HG02870 (cell line): ENCODE data around the gene VCL.

Experiments
- ATAC-seq: cut with Tn5 transposase; IDR thresholded peaks from one replicate; pipeline ENCODE4 v1.9.1; 2021; ENCODE audit warnings: mild to moderate bottlenecking, moderate library complexity; ENCODE audit not compliant: unreplicated experiment

Gene VCL

DNA sequence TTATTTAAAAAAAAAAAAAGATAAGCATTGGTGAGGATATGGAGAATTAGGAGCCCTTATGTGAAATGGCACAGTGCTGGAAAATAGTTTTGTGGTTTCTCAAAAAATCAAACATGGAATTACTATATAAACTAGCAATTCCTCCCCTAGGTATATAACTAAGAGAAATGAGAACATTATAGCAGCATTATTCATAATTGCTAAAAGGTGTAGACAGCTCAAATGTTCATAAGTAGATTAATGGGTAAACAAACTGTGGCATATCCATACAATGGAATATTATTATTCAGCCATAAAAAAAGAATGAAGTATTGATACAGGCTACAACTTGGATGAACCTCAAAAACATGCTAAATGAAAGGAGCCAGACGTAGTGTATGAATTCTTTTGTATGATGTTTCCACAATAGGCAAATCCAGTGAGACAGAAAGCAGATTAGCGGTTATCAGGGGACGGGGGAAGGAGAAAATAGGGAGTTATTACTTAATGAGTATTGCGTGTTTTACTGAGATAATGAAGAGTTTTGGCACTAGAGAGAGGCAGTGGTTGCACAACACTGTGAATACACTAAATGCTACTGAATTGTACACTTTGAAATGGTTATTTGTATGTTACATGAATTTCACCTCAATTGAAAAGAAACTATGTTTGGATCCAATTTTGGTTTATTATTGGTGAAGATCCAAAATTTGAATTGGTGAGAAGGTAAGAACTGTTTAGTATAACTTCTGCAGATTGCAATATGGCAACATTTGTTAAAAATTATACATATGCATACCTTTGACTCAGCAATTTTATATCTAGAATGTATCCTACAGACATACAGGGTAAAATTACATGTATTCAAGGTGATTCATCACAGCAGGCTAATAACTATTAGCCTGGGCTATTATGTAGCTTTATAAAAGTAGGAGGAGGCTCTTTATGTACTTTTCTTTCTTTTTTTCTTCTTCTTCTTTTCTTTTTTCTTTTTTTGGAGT is 69.7 kb downstream of the VCL start:
- ATAC-seq, result no peak

DNA sequence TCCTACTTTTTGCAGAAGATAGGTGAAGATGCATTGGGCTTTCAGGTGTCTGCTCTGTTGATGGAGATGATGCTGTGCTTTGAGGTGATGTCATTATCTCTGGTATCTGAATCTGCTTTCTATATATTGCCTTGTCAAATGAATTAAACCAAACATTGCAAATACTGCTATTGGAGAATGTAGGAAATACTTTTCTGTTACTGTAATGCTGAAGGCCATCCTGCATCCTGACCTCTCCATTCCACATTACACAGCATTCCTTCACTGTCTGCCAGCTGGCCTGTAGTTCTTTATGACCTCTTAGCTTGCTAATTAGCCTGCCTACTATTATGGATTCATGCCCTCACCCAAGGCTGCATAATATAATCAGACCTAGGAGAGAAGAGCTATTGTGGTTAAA is 73.2 kb downstream of the VCL start:
- no peak for ATAC-seq

DNA sequence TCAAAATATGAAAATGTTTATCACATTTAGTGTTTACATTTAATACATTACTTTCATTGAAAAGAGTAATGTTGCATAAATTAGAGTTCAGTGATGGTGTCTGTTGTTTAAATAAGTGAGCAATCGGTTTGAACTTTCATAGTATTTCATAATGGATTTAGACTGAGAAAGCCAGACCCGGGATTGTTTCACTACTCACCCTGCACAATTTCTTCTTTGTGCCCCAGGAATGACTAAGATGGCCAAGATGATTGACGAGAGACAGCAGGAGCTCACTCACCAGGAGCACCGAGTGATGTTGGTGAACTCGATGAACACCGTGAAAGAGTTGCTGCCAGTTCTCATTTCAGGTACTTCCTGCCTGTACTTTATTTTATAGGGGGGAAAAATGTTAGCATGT is 74.6 kb downstream of the VCL start:
- no peak for ATAC-seq

DNA sequence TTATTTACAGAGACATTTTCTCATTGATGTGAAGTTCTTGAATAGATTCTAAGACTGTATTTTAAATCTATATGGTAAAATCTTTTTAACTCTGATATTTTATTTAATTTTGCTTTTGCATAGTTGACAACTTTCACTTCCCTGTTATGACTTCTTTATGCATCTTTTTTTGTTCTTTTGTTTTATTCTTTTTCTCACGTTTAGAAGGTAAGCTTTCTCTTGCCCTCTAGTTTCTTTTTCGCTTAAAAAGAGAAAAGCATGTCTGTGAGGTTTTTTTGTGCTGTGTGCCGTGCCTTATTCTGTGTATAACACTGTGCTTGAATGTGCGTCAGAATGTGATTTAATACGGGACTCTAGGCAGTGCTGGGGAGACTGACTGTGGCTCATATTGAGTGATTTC is 78.0 kb downstream of the VCL start:
- no peak for ATAC-seq

DNA sequence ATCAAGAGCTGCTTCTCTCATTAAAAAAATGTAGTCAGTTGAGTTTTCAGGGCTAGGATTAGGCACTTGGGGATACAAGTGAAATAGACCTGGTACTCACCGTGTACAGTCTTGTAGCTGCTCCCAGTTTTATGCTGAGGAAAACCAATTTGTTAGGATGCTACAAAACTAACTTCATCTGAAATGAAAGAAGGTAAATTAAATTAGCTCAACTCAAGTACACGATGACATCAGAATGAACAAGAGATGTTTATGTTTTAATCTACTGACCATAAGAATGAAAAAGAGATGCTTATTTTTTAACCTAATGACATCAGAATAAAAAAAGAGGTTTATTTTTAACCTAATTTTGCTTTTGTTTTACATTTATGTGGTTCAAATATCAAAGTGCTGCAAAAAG is 79.0 kb downstream of the VCL start:
- ATAC-seq, result no peak

DNA sequence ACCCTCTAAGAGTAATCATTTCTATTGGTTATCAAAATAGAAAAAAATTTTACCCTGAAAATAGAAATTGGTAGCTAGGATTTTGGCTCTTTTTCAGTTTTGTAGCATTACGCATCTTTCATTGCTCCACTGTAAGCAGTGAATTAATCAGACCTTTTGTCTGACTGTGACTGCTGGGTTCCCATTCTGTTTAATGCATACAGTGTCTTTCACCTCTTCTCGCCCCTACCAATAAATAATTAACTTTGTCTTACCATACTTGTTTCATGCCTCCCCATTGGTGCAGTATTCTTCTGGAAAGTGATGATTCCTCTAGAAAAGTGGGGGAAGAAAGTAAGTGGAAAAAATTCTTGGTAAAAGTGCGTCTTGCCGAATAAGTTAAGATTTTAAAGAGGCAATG is 79.5 kb downstream of the VCL start:
- no peak for ATAC-seq

DNA sequence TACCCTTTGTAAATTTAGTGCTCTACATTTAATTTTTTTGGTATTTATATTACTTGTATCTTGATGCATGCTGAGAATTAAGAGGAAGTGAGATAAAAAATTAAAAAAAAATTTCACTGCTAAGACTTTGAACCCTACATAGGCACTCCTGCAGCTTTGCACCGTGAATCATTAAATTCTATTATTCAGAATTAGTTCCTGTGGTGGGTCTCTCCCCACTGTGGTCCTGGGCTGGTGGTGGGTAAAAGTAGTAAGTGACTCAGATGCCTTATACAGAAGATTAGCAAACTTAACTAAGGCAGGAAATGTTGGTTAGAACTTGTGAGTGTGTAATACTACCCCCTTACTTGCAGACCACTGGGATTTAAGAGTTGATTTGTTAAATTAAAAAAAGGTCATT is 80.1 kb downstream of the VCL start:
- ATAC-seq, result peak; percentile 63

DNA sequence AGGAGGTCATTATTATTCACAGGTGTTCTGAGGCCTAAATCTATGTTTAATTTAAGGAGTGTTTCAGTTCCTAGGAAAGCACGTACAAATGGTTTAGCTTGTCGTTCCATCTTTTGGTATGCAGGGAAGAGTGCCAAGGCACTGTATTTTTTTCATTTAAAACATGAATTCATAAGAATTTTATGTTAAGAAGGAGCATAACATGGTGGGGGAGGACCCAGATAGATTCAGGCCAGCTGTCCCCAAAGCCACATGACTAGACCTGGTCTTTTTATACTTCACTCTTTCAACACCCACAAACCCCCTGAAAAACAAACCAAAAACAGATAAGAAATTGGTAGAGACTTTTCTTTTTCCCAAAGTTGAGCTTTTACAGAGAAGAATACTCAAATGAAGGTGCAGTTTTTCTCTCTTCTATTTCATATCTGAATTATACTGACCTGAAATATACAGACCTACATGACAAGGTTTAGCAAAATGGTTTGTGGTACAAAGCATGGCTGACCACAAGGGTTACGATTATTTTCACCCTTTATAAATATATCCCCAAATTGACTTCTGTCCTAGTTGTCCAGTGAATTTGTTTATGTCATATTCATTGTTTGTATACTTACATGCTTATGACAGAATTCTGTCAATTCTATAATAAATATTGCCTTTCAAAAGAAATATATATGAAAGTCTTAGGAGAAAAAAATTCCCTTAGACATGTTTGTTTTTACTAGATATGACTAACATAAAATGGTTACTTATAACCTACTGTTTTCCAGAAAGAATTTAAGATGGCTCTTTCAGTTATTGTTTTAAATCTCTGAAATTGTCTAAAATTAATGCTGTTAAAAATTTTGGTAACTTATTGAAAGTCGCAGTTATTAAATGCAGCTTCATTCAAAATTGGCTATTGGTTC is 81.4 kb downstream of the VCL start:
- no peak for ATAC-seq

DNA sequence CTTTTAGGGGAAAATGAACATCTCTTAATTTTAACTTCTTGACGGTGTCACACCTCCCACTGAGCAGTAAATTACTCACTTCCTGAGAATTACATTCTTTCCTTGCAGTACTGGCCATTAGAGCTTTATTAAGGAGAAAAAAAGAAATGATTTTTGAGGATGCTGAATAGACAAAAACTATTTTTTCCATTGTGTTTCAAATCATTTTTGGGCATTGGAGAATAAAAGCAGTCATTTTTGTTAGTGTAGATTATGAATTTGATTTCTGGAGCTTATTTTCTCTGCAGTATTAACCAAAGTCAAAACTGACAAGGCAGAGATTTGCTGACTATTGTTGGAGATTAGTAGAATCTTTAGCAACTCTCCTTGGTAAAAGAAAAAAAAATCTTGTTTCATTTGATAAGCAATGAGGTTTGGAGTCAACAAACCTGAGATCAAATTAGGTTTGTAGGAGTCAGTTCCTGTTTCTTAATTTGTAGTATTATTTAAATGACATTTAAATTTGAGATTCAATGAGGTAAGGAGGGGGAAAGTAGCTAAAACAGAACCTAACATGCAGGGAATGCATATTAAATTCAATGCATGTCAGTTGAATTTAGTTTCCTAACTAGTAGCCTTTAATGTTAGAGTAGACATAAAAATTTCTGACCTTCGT is 82.1 kb downstream of the VCL start:
- ATAC-seq, result no peak

DNA sequence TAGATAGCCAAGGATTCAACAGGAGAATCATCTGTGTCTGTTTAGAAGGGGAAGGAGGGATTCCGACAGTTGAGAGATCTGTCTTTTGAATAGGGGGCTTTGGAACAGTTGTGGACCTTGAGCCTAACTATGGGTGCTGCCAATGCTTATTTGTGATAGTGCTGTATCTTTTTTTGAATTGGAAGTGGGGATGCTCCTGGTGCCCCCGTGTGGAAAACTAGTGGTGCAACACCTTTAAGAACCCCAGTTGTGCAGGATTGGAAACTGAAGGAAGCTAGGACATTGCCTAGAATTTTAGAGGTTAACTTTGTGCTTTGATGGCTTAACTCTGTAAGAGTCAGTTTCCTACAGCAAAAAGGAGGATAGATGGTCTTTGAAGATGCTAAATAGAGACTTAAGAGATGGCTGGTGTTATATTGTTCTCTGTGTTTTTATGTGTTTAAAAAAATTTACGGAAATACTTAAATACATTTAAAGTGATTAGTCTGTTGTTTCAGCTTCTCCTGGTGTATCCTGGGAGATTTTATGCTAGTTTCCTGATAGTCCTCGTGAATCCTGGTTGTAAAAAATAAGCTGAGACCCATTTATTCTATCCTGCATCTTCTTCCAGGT is 83.4 kb downstream of the VCL start:
- ATAC-seq, result no peak

DNA sequence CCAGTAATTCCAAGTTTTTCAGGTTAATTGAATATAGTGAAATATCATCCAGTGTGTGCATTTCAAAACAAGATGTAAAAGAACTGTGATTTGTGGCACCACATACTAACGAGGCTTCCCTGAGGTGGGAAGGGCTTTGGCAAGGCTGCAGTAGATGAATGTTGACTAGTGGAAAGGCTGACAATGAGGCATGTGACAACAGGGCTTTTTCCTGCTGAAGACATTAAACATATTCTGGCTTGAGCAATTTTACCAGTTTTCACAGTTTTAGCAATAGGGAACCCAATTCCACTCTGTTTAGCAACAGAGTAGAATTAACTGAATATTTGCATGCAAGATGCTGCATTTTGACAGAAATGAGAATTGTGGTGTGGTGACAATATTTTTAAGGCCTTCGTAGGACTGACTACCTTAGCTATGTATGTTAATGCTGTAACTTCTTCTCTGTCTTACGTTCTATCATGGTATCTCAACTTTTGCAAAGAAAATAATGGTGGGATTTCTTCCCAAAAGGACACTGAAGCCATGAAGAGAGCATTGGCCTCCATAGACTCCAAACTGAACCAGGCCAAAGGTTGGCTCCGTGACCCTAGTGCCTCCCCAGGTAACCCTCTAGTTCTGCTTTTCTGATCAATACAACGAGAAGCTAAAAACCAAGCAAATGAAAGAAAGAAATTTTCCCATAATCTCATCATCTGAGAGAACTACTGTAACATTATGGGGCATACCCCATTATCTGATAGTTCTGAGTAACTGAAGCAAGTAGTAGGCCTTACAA is 84.2 kb downstream of the VCL start:
- ATAC-seq, result no peak

DNA sequence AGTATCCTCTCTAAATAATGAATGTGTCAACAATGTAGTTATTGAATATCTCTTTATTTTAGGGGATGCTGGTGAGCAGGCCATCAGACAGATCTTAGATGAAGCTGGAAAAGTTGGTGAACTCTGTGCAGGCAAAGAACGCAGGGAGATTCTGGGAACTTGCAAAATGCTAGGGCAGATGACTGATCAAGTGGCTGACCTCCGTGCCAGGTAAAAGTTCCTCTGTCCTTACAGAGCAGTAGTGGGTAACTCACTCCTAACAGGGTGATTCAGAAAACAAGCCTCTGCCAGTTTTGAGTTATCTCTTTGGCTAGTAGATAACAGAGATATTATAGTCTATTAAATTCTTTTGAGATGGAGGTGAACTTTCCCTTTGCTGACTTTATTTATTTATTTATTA is 85.4 kb downstream of the VCL start:
- ATAC-seq, result no peak

DNA sequence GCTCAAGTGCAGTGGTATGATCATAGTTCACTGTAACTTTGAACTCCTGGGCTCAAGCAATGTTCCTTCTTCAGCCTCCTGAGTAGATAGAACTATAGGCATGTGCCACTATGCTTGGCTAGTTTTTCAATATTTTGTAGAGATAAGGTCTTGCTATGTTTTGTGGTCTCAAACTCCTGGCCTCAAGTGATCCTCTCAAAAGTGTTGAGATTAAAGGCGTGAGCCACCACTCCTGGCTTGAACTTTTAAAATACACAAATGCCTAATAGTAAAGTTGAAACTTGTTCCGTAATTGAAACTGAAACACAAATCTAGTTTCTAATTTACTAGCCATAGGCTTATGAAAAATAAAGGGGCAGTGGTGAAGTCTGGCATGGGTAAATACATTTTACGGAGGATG is 87.0 kb downstream of the VCL start:
- ATAC-seq, result peak; percentile 78

DNA sequence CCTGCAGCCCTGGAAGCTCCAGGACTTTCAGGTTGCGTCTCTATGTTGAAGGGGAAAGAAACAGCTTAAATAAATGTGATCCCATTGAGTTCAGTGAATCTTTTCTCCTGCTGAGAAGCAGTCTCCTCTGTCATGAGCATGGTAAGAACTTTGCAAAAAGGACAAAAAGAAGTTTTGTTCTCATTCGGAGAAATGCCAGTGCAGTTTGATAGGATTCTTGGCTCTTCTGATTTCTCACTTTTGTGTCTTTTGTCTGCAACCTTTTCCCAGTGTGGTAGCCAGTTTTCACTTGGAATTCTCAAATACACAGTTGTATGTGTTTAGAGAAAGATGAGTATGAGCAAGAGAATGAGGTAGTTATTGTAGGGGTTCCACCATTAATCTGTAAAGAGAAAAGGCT is 88.4 kb downstream of the VCL start:
- ATAC-seq, result no peak

DNA sequence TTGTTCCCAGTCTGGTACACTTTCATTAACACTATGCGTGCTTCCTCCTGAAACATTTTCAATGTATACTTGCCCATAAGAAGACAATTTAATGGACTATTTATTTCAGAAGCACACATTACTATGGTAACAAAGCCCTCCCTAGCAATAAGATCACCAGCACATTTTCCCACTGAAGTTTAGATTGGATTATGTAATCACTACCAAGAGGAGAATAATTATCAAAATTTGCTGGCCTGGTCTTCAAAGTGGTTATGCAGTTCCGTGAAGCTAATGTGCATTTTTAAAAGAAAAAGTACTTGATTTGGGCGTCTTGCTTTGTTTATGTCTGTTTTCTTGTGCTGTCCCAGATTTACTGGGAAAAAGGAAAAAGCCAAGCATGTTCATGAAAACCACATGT is 90.8 kb downstream of the VCL start:
- no peak for ATAC-seq

DNA sequence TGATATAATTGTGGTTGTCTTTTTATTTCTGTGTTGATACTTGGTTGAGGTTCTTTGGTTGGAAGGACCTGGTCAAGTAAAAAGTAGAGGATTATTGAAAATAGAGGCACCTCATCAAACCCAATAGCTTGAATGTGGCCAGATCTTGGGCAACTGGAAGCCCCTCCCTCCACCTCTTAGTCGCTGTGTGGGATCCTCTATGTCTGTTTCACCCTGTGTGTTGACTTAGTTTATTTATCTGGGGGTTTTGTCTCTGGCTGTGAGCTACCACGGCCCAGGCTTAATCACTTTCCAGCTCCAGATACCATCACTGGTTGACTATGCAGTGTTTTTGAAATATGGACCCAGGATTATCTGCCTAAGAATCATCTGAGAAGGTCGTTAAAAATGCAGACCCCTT is 94.5 kb downstream of the VCL start:
- ATAC-seq, result no peak

DNA sequence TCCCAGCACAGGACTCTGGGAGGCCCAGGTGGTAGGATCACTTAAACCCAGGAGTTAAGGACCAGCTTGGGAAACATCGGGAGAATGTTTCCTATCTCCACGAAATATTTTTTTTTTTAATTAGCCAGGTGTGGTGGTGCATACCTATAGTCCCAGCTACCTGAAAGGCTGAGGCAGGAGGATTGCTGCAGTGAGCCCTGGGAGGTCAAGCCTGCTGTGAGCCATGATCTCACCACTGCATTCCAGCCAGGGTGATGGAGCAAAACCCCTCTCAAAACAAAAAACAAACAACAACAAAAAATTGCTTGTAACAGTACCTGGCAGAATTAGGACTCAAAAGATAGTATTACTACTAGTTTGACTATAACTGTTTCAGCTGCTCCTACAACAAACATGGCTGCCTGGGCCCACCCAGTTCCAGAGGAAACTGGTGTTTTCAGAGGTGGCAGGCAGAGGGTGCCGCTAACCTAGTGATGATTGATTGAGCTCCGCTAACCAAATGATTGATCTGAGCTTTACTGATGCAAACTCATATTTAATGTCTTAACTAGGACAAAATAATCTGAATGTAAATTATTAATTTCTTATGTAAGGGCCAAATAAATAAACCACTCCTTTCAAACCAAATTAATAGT is 95.7 kb downstream of the VCL start:
- no peak for ATAC-seq

DNA sequence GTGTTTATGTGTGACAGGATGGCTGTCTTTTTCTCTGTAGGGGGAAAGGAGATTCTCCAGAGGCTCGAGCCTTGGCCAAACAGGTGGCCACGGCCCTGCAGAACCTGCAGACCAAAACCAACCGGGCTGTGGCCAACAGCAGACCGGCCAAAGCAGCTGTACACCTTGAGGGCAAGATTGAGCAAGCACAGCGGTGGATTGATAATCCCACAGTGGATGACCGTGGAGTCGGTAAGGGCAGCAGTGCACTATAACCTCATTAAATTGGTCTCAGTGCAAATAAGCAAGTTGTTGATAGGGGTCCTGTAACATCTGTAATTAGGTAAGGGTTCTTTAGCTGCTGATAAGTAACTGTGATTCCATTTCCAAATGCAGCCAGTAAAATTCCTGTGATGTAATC is 96.3 kb downstream of the VCL start:
- no peak for ATAC-seq

DNA sequence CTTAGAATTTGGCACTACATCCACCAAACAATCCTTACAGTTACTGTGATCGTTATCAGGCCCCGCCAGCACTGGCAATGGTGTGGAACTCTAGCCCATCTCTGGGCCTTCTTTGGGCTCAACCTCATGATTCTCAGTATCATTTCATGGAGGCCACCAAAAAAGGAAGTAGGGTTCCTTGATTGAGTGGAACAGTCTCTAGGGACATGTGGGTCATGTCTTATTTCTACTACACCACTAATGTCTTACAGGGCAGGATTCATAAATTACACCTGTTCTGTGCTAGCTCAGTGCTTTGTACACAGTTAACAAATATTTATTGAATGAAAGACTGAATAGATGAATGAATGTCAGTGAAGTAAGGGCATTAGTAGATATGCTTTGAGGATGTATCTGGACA is 98.9 kb downstream of the VCL start:
- ATAC-seq, result peak; percentile 91

DNA sequence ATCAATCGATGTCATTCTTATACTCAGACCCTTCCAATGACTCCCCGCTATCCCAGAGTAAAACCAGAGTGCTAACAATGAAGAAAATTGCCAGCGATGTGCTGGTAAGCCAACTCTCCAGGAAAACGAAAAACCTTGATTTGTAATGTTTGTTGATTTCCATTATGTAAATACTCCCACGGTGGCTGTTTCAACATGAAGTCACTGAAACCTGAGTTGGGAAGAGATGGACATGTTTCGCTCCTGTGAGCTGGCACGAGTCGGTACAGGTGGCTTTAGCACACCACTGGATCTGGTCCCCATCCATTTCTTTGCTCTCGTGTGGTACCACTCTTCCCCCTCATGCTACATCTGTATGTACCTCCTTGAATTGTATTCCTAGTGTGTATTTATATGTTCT is 99.9 kb downstream of the VCL start:
- ATAC-seq, result no peak
